ENCODE measurements around the gene TTC9. TPM values are rescaled to one million over a fixed set of nuclear protein-coding genes. Genes with fewer than 3 reads are reported as not detected.

The TTC9 gene
- total and polyA plus RNA-seq, 4 experiments from 2014 or later: 9.2 to 25.9 (median 20.8) TPM

- Mint-ChIP-seq H3K4me1 (peaks cover 45 to 82% (median 63%) of the 10 kb centered on the region in 4 donors), H3K27ac (peak overlapping the region; percentile 87 to 96 (median 91)), H3K36me3 (peaks cover 6 to 19% of the 10 kb centered on the region in 2 donors), H3K27me3 (peaks cover 0 to 1% of the 10 kb centered on the region in 2 donors), H3K9me3 (no peaks in the 10 kb centered on the region), H3K4me3 (peak overlapping the region; percentile 89 to 99 (median 96))
- intact Hi-C loops (cut with micrococcal nuclease): no loop called here
- peaks cover 71% of the 10 kb centered on the region for H3K4me1 ChIP-seq (ENCODE audit: insufficient read depth, low read length)
- H3K9me3 ChIP-seq (ENCODE audit: control insufficient read depth in 1 of 2, low read length in 2 of 2): no peaks in the 10 kb centered on the region
- no peak for DNase-seq
- H3K4me3 ChIP-seq (ENCODE audit: low read length in 2 of 2): peak overlapping the region; percentile 70 to 82
- ChIA-PET CTCF (ENCODE audit: partially characterized antibody) (interaction anchor here (12.9 kb wide), 1 partner anchor 14 kb away, joined by 155 read pairs; no protein-coding TSS in a partner anchor), POLR2A (ENCODE audit: partially characterized antibody) (interaction anchor here (3.9 to 7.1 kb wide), 2 partner anchors 13 to 165 kb away, joined by 23 to 363 read pairs; partner anchors contain the start of gene MAP3K9)
- H3K27ac ChIP-seq (ENCODE audit: low read depth, low read length): peak overlapping the region; percentile 81
- no peaks in the 10 kb centered on the region for H3K27me3 ChIP-seq (ENCODE audit: insufficient read depth, low read length)
- H3K36me3 ChIP-seq (ENCODE audit: insufficient read depth, low read length): no peaks in the 10 kb centered on the region
These were observed 2.3 kb downstream of the TTC9 start for GRCh38 chr14:70643967-70644366.

- no peaks in the 10 kb centered on the region for H3K27me3 ChIP-seq (ENCODE audit: insufficient read depth, low read length)
- Mint-ChIP-seq H3K9me3 (no peaks in the 10 kb centered on the region), H3K27ac (peak overlapping the region; percentile 50 to 92 (median 87)), H3K4me3 (peak overlapping the region; percentile 2 to 99 (median 95)), H3K27me3 (peaks cover 0 to 1% of the 10 kb centered on the region in 2 donors), H3K4me1 (peaks cover 45 to 90% (median 67%) of the 10 kb centered on the region in 4 donors), H3K36me3 (peaks cover 15 to 30% of the 10 kb centered on the region in 2 donors)
- H3K9me3 ChIP-seq (ENCODE audit: control insufficient read depth in 1 of 2, low read length in 2 of 2): no peaks in the 10 kb centered on the region
- H3K4me3 ChIP-seq (ENCODE audit: low read length in 2 of 2): no peak overlapping the region
- ChIA-PET CTCF (ENCODE audit: partially characterized antibody) (interaction anchor here (1.6 to 12.9 kb wide), 3 partner anchors 12 to 68 kb away, joined by 3 to 155 read pairs (median 13); no protein-coding TSS in a partner anchor), POLR2A (ENCODE audit: partially characterized antibody) (interaction anchor here (7.1 kb wide), 1 partner anchor 11 kb away, joined by 363 read pairs; no protein-coding TSS in a partner anchor)
- no peaks in the 10 kb centered on the region for H3K36me3 ChIP-seq (ENCODE audit: insufficient read depth, low read length)
- peak overlapping the region; percentile 46 for H3K27ac ChIP-seq (ENCODE audit: low read depth, low read length)
- intact Hi-C loops (cut with micrococcal nuclease): no loop called here
- no peak for DNase-seq
- peaks cover 71% of the 10 kb centered on the region for H3K4me1 ChIP-seq (ENCODE audit: insufficient read depth, low read length)
These were observed 4.2 kb downstream of the TTC9 start for GRCh38 chr14:70645892-70646291.

GRCh38 chr14:70646705-70647104 lies 5.0 kb downstream of the TTC9 start:
- POLR2A ChIA-PET (ENCODE audit: partially characterized antibody): interaction anchor here (0.9 to 7.1 kb wide), 2 partner anchors 10 to 261 kb away, joined by 3 to 363 read pairs; partner anchors contain the start of gene PCNX1

GRCh38 chr14:70648346-70648745 lies 6.6 kb downstream of the TTC9 start:
- ChIA-PET CTCF (ENCODE audit: partially characterized antibody) (interaction anchor here (0.7 to 1.8 kb wide), 5 partner anchors 7 to 66 kb away, joined by 3 to 10 read pairs (median 3); partner anchors contain the start of gene TTC9), POLR2A (ENCODE audit: partially characterized antibody) (interaction anchor here (0.5 to 1.8 kb wide), 4 partner anchors 9 to 55 kb away, joined by 4 to 8 read pairs (median 6); no protein-coding TSS in a partner anchor)
- H3K27ac ChIP-seq (ENCODE audit: low read depth, low read length): no peak overlapping the region
- intact Hi-C loops (cut with micrococcal nuclease): no loop called here
- Mint-ChIP-seq H3K9me3 (no peaks in the 10 kb centered on the region), H3K4me3 (peak overlapping the region in 4 of 8 donors; percentile 24 to 67 (median 52)), H3K27ac (peak overlapping the region in 5 of 7 donors; percentile 2 to 62 (median 42)), H3K4me1 (peaks cover 57 to 96% (median 83%) of the 10 kb centered on the region in 4 donors), H3K27me3 (no peaks in the 10 kb centered on the region), H3K36me3 (peaks cover 26 to 33% of the 10 kb centered on the region in 2 donors)
- no peaks in the 10 kb centered on the region for H3K27me3 ChIP-seq (ENCODE audit: insufficient read depth, low read length)
- H3K9me3 ChIP-seq (ENCODE audit: control insufficient read depth in 1 of 2, low read length in 2 of 2): no peaks in the 10 kb centered on the region
- H3K36me3 ChIP-seq (ENCODE audit: insufficient read depth, low read length): no peaks in the 10 kb centered on the region
- no peak for DNase-seq
- H3K4me1 ChIP-seq (ENCODE audit: insufficient read depth, low read length): peaks cover 88% of the 10 kb centered on the region
- H3K4me3 ChIP-seq (ENCODE audit: low read length in 2 of 2): no peak overlapping the region

More at GRCh38 chr14:70646705-70647104, 5.0 kb downstream of the TTC9 start:
- Mint-ChIP-seq H3K9me3 (no peaks in the 10 kb centered on the region), H3K27me3 (no peaks in the 10 kb centered on the region), H3K27ac (peak overlapping the region; percentile 72 to 92 (median 87)), H3K4me3 (peak overlapping the region; percentile 22 to 99 (median 95)), H3K36me3 (peaks cover 20 to 28% of the 10 kb centered on the region in 2 donors), H3K4me1 (peaks cover 48 to 89% (median 70%) of the 10 kb centered on the region in 4 donors)
- DNase-seq: no peak
- intact Hi-C loops (cut with micrococcal nuclease): no loop called here
- Histone ChIP-seq H3K4me1 (ENCODE audit: insufficient read depth, low read length) (peaks cover 74% of the 10 kb centered on the region), H3K36me3 (ENCODE audit: insufficient read depth, low read length) (no peaks in the 10 kb centered on the region), H3K27me3 (ENCODE audit: insufficient read depth, low read length) (no peaks in the 10 kb centered on the region), H3K27ac (ENCODE audit: low read depth, low read length) (peak overlapping the region; percentile 46), H3K4me3 (ENCODE audit: low read length in 2 of 2) (peak overlapping the region in 1 of 2 donors; percentile 4), H3K9me3 (ENCODE audit: control insufficient read depth in 1 of 2, low read length in 2 of 2) (no peaks in the 10 kb centered on the region)
- CTCF ChIA-PET (ENCODE audit: partially characterized antibody): interaction anchor here (1.6 to 12.9 kb wide), 3 partner anchors 11 to 67 kb away, joined by 3 to 155 read pairs (median 13); no protein-coding TSS in a partner anchor

GRCh38 chr14:70649803-70650202 lies 8.1 kb downstream of the TTC9 start:
- intact Hi-C loops (cut with micrococcal nuclease): no loop called here
- ChIA-PET POLR2A (ENCODE audit: partially characterized antibody) (interaction anchor here (0.8 to 1.3 kb wide), 2 partner anchors 9 to 12 kb away, joined by 3 to 4 read pairs; partner anchors contain the start of gene TTC9), CTCF (ENCODE audit: partially characterized antibody) (interaction anchor here (1.1 to 1.8 kb wide), 2 partner anchors 9 to 12 kb away, joined by 3 to 10 read pairs; partner anchors contain the start of gene TTC9)
- peaks cover 23 to 33% of the 10 kb centered on the region in 2 donors for H3K36me3 Mint-ChIP-seq
- Histone ChIP-seq H3K4me1 (ENCODE audit: insufficient read depth, low read length) (peaks cover 88% of the 10 kb centered on the region), H3K4me3 (ENCODE audit: low read length in 2 of 2) (no peak overlapping the region), H3K27me3 (ENCODE audit: insufficient read depth, low read length) (no peaks in the 10 kb centered on the region), H3K9me3 (ENCODE audit: control insufficient read depth in 1 of 2, low read length in 2 of 2) (no peaks in the 10 kb centered on the region), H3K36me3 (ENCODE audit: insufficient read depth, low read length) (no peaks in the 10 kb centered on the region), H3K27ac (ENCODE audit: low read depth, low read length) (no peak overlapping the region)
- peak overlapping the region; percentile 44 to 84 (median 67) for H3K27ac Mint-ChIP-seq
- H3K9me3 Mint-ChIP-seq: no peaks in the 10 kb centered on the region
- peaks cover 58 to 95% (median 86%) of the 10 kb centered on the region in 4 donors for H3K4me1 Mint-ChIP-seq
- H3K4me3 Mint-ChIP-seq: peak overlapping the region in 1 of 8 donors; percentile 31
- no peaks in the 10 kb centered on the region for H3K27me3 Mint-ChIP-seq
- no peak for DNase-seq

- H3K27me3 ChIP-seq (ENCODE audit: insufficient read depth, low read length): no peaks in the 10 kb centered on the region
- CTCF ChIA-PET (ENCODE audit: partially characterized antibody): interaction anchor here (2.0 to 13.1 kb wide), 2 partner anchors 9 to 10 kb away, joined by 10 to 155 read pairs; partner anchors contain the start of gene TTC9
- H3K36me3 Mint-ChIP-seq: peaks cover 27 to 33% of the 10 kb centered on the region in 2 donors
- no peak for DNase-seq
- POLR2A ChIA-PET (ENCODE audit: partially characterized antibody): interaction anchor here (1.7 to 13.2 kb wide), 2 partner anchors 8 to 10 kb away, joined by 6 to 363 read pairs; partner anchors contain the start of gene TTC9
- H3K27ac Mint-ChIP-seq: peak overlapping the region; percentile 64 to 99 (median 93)
- no peaks in the 10 kb centered on the region for H3K9me3 Mint-ChIP-seq
- H3K4me1 Mint-ChIP-seq: peaks cover 55 to 95% (median 83%) of the 10 kb centered on the region in 4 donors
- H3K27me3 Mint-ChIP-seq: no peaks in the 10 kb centered on the region
- no peaks in the 10 kb centered on the region for H3K36me3 ChIP-seq (ENCODE audit: insufficient read depth, low read length)
- no peak overlapping the region for H3K4me3 ChIP-seq (ENCODE audit: low read length in 2 of 2)
- peak overlapping the region in 4 of 8 donors; percentile 44 to 57 (median 48) for H3K4me3 Mint-ChIP-seq
- H3K9me3 ChIP-seq (ENCODE audit: control insufficient read depth in 1 of 2, low read length in 2 of 2): no peaks in the 10 kb centered on the region
- H3K4me1 ChIP-seq (ENCODE audit: insufficient read depth, low read length): peaks cover 88% of the 10 kb centered on the region
- H3K27ac ChIP-seq (ENCODE audit: low read depth, low read length): peak overlapping the region; percentile 30
- intact Hi-C loops (cut with micrococcal nuclease): no loop called here
These were observed 9.8 kb downstream of the TTC9 start for GRCh38 chr14:70651522-70651921.

- intact Hi-C loops (cut with micrococcal nuclease): no loop called here
- ChIA-PET CTCF (ENCODE audit: partially characterized antibody) (interaction anchor here (13.1 kb wide), 1 partner anchor 12 kb away, joined by 155 read pairs; the partner anchor contains the start of gene TTC9), POLR2A (ENCODE audit: partially characterized antibody) (interaction anchor here (1.7 to 13.2 kb wide), 2 partner anchors 8 to 9 kb away, joined by 6 to 363 read pairs; partner anchors contain the start of gene TTC9)
- Mint-ChIP-seq H3K4me1 (peaks cover 58 to 96% (median 86%) of the 10 kb centered on the region in 4 donors), H3K27me3 (no peaks in the 10 kb centered on the region), H3K36me3 (peaks cover 28 to 29% of the 10 kb centered on the region in 2 donors), H3K4me3 (peak overlapping the region in 5 of 8 donors; percentile 21 to 77 (median 63)), H3K9me3 (no peaks in the 10 kb centered on the region), H3K27ac (peak overlapping the region; percentile 92 to 99 (median 98))
- no peaks in the 10 kb centered on the region for H3K9me3 ChIP-seq (ENCODE audit: control insufficient read depth in 1 of 2, low read length in 2 of 2)
- H3K27ac ChIP-seq (ENCODE audit: low read depth, low read length): peak overlapping the region; percentile 30
- H3K4me3 ChIP-seq (ENCODE audit: low read length in 2 of 2): peak overlapping the region in 1 of 2 donors; percentile 6
- H3K4me1 ChIP-seq (ENCODE audit: insufficient read depth, low read length): peaks cover 87% of the 10 kb centered on the region
- H3K36me3 ChIP-seq (ENCODE audit: insufficient read depth, low read length): no peaks in the 10 kb centered on the region
- no peak for DNase-seq
- H3K27me3 ChIP-seq (ENCODE audit: insufficient read depth, low read length): no peaks in the 10 kb centered on the region
These were observed 11.2 kb downstream of the TTC9 start for GRCh38 chr14:70652871-70653270.
